Loucy (cell line): Measurements from ENCODE around the gene SLFN13.
A peak's percentile ranks its signal among the peaks of the same experiment; 100 is the strongest.
"Not testable (repeated sequence)": the region's sequence is repeated elsewhere in the genome, so short reads cannot be mapped to it uniquely, and the experiment has no call there.

Source experiments
- H2AFZ ChIP-seq: fragments of 200-600 bp; sonication (generic); 2 replicates; pipeline ENCODE4 v1.6.0; 2016; ENCODE audit warnings: antibody characterized with exemption, mild to moderate bottlenecking, low read length, moderate library complexity
- H3F3A ChIP-seq: fragments of 200-600 bp; 2 replicates; pipeline ENCODE4 v1.6.0; 2016; ENCODE audit warnings: antibody characterized with exemption, low read depth, mild to moderate bottlenecking
- H3K27me3 ChIP-seq: fragments of 200-600 bp; sonication (generic); 2 replicates; pipeline ENCODE4 v1.6.1; 2014; ENCODE audit warnings: low read length, mild to moderate bottlenecking; ENCODE audit not compliant: insufficient read depth, poor library complexity, severe bottlenecking
- H3K36me3 ChIP-seq: fragments of 200-600 bp; sonication (generic); 2 replicates; pipeline ENCODE4 v1.6.1; 2016; ENCODE audit warnings: low read length; ENCODE audit not compliant: insufficient read depth
- H3K4me1 ChIP-seq: fragments of 200-600 bp; sonication (generic); 2 replicates; pipeline ENCODE4 v1.5.1; 2014; ENCODE audit warnings: low read length, mild to moderate bottlenecking; ENCODE audit not compliant: insufficient read depth, poor library complexity, severe bottlenecking
- H3K4me2 ChIP-seq: fragments of 200-600 bp; sonication (generic); 2 replicates; pipeline ENCODE4 v1.6.0; 2014; ENCODE audit warnings: antibody characterized with exemption, low read length, low read depth, mild to moderate bottlenecking; ENCODE audit not compliant: poor library complexity, severe bottlenecking
- H3K4me3 ChIP-seq: fragments of 200-600 bp; sonication (generic); 2 replicates; pipeline ENCODE4 v1.5.1; 2014; ENCODE audit warnings: low read length, mild to moderate bottlenecking, mixed read lengths; ENCODE audit not compliant: poor library complexity, severe bottlenecking
- H3K79me2 ChIP-seq: fragments of 200-600 bp; sonication (generic); 2 replicates; pipeline ENCODE4 v1.6.1; 2014; ENCODE audit warnings: low read length; ENCODE audit not compliant: insufficient read depth
- H3K9ac ChIP-seq: fragments of 200-600 bp; sonication (generic); 2 replicates; pipeline ENCODE4 v1.6.0; 2014; ENCODE audit warnings: mild to moderate bottlenecking, low read depth, low read length, moderate library complexity; ENCODE audit not compliant: poor library complexity, severe bottlenecking
- H3K9me2 ChIP-seq: fragments of 200-600 bp; sonication (generic); replicated peaks from 2 replicates; pipeline ENCODE4 v1.6.1; 2016; ENCODE audit warnings: low read depth, low read length, mixed read lengths
- H3K9me3 ChIP-seq: fragments of 200-600 bp; sonication (generic); 2 replicates; pipeline ENCODE4 v1.6.1; 2014; ENCODE audit warnings: mild to moderate bottlenecking, antibody characterized with exemption, low read length, low read depth; ENCODE audit not compliant: insufficient read depth
- H4K20me1 ChIP-seq: fragments of 200-600 bp; sonication (generic); 2 replicates; pipeline ENCODE4 v1.6.0; 2014; ENCODE audit warnings: antibody characterized with exemption, low read length, mild to moderate bottlenecking; ENCODE audit not compliant: insufficient read depth, poor library complexity, severe bottlenecking
- EZH2phosphoT487 ChIP-seq: fragments of 200-600 bp; IDR thresholded peaks from 2 replicates; pipeline ENCODE4 v1.6.1; 2018; ENCODE audit warnings: antibody characterized with exemption, mild to moderate bottlenecking, moderate library complexity, borderline replicate concordance
- TF ChIP-seq, protein P1 (sequence below): fragments of 200-600 bp; sonication (generic); conservative IDR thresholded peaks from 2 replicates; pipeline ENCODE4 v1.5.1; 2014; ENCODE audit warnings: mild to moderate bottlenecking, antibody characterized with exemption, low read length

Gene SLFN13

DNA sequence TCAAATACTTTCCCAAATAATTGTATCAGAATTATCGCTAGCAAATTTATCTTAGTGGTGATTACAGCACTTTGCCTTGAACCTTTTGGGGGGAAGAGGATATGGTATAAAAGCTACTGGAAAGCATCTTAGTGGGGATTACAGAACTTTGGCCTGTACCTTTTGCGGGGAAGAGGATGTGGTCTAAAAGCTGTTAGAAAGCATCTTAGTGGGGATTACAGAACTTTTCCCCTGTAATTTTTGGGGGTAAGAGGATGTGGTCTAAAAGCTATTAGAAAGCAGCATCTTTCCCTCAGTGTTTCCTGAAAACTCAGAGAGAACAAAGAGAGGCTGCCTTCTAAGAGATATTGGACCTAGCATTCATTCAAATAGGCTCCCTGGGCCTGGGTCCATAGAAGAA, 20.3 kb downstream of the SLFN13 start:
- TF ChIP-seq, protein P1, sequence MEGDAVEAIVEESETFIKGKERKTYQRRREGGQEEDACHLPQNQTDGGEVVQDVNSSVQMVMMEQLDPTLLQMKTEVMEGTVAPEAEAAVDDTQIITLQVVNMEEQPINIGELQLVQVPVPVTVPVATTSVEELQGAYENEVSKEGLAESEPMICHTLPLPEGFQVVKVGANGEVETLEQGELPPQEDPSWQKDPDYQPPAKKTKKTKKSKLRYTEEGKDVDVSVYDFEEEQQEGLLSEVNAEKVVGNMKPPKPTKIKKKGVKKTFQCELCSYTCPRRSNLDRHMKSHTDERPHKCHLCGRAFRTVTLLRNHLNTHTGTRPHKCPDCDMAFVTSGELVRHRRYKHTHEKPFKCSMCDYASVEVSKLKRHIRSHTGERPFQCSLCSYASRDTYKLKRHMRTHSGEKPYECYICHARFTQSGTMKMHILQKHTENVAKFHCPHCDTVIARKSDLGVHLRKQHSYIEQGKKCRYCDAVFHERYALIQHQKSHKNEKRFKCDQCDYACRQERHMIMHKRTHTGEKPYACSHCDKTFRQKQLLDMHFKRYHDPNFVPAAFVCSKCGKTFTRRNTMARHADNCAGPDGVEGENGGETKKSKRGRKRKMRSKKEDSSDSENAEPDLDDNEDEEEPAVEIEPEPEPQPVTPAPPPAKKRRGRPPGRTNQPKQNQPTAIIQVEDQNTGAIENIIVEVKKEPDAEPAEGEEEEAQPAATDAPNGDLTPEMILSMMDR: no peak
- TF ChIP-seq EZH2phosphoT487: no peak
- Histone ChIP-seq H3K4me2 (peak overlapping the region; percentile 40), H3K4me1 (peaks cover 29% of the 10 kb centered on the region), H3K27me3 (no peaks in the 10 kb centered on the region), H3K9me3 (no peaks in the 10 kb centered on the region), H3K9me2 (no peaks in the 10 kb centered on the region), H3K9ac (no peak overlapping the region), H4K20me1 (no peaks in the 10 kb centered on the region), H2AFZ (no peak overlapping the region), H3K4me3 (no peak overlapping the region), H3K79me2 (peaks cover 6% of the 10 kb centered on the region; the same call in 1 of the 2 replicates), H3F3A (no peaks in the 10 kb centered on the region), H3K36me3 (no peaks in the 10 kb centered on the region)

DNA sequence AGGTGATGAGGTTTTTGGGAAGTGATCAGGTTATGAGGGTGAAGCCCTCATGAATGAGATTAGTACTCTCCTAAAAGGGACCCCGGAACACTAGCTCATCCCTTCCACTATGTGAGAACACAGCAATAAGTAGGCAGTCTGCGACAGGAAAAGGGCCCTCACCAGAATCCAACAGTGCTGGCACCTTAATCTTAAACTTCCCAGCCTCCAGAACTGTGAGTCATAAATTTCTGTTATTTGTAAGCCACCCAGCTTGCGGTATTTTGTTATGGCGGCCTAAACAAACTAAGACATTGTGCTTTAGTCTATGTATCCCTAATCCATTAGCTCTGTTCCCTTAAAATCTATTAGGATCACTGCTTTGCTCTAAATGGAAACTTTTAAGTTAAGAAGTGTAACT, 24.8 kb downstream of the SLFN13 start:
- TF ChIP-seq EZH2phosphoT487: no peak
- TF ChIP-seq, protein P1: no peak
- Histone ChIP-seq H4K20me1 (no peaks in the 10 kb centered on the region), H3K4me2 (no peak overlapping the region), H3K4me3 (no peak overlapping the region), H3K79me2 (no peaks in the 10 kb centered on the region), H3K36me3 (no peaks in the 10 kb centered on the region; the same call in 1 of the 2 replicates), H3K4me1 (peaks cover 11% of the 10 kb centered on the region), H3K9me2 (no peaks in the 10 kb centered on the region), H3K9me3 (no peaks in the 10 kb centered on the region), H3K9ac (no peak overlapping the region), H3F3A (no peaks in the 10 kb centered on the region), H3K27me3 (no peaks in the 10 kb centered on the region), H2AFZ (no peak overlapping the region)

DNA sequence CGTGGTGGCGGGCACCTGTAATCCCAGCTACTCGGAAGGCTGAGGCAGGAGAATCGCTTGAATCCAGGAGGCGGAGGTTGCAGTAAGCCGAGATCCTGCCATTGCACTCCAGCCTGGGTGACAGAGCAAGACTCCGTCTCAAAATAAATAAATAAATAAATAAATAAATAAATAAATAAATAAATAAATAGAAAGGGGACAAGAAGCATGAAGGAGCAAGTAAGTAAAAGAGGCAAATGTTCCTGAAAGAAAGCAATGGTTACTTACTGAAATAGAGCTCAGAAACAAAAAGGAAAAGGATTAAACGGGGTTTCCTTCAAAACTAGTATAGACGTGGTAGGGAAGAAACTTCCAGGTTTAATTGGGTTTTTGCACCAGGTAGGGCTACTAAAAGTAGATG, 27.5 kb downstream of the SLFN13 start:
- H3K4me3 ChIP-seq, H3F3A ChIP-seq, H4K20me1 ChIP-seq, H3K9me2 ChIP-seq, H3K9ac ChIP-seq, H3K4me1 ChIP-seq, H2AFZ ChIP-seq, H3K9me3 ChIP-seq, H3K36me3 ChIP-seq, H3K4me2 ChIP-seq, H3K27me3 ChIP-seq, H3K79me2 ChIP-seq: not testable (repeated sequence)

DNA sequence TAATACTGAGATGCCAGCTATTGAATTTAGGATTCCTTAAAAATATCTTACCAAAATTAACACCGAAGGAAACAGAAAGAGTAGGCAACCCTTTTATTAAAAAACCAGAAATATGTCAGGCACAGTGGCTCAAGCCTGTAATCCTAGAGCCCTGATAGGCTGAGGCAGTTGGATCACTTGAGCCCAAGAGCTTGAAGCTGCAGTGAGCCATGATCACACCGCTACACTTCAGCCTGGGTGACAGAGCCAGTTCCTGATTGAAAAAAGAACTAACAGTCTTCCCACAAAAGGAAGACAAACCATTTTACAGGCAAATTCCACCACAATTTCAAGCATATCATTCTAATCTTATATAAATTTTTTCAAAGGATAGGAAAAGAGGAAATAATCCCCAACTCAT, 31.9 kb downstream of the SLFN13 start:
- H3K4me3 ChIP-seq: no peak overlapping the region
- TF ChIP-seq EZH2phosphoT487: no peak
- TF ChIP-seq, protein P1: no peak
- H2AFZ ChIP-seq: no peak overlapping the region
- H4K20me1 ChIP-seq: no peaks in the 10 kb centered on the region
- H3K9ac ChIP-seq: no peak overlapping the region
- H3K4me1 ChIP-seq: no peaks in the 10 kb centered on the region
- H3K79me2 ChIP-seq: no peaks in the 10 kb centered on the region
- H3F3A ChIP-seq: no peaks in the 10 kb centered on the region
- no peak overlapping the region for H3K4me2 ChIP-seq
- no peaks in the 10 kb centered on the region for H3K9me2 ChIP-seq
- no peaks in the 10 kb centered on the region; the same call in 1 of the 2 replicates for H3K9me3 ChIP-seq
- H3K27me3 ChIP-seq: no peaks in the 10 kb centered on the region
- H3K36me3 ChIP-seq: no peaks in the 10 kb centered on the region; the same call in 1 of the 2 replicates

DNA sequence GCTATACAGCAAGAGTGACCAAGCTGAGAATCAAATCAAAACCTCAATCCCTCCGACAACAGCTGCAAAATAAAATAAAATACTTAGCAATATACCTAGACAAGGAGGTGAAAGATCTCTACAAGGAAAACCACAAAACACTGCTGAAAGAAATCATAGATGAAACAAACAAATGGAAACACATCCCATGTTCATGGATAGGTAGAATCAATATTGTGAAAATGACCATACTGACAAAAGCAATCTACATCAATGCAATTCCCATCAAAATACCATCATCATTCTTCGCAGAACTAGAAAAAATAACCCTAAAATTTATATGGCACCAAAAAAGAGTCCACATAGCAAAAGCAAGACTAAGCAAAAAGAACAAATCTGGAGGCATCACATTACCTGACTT, 33.9 kb downstream of the SLFN13 start:
- H3K9me2 ChIP-seq, H3F3A ChIP-seq, H3K4me3 ChIP-seq, H2AFZ ChIP-seq, H3K36me3 ChIP-seq, H4K20me1 ChIP-seq, H3K4me1 ChIP-seq, H3K9me3 ChIP-seq, H3K9ac ChIP-seq, H3K79me2 ChIP-seq, H3K4me2 ChIP-seq, H3K27me3 ChIP-seq: not testable (repeated sequence)
